ENCODE measurements around the gene CXXC5.
"Not testable (repeated sequence)": the region's sequence is repeated elsewhere in the genome, so short reads cannot be mapped to it uniquely, and the experiment has no call there.

The CXXC5 gene

GRCh38 chr5:139712412-139712811 is 64.3 kb downstream of the CXXC5 start:
- TF ChIP-seq, protein P1, sequence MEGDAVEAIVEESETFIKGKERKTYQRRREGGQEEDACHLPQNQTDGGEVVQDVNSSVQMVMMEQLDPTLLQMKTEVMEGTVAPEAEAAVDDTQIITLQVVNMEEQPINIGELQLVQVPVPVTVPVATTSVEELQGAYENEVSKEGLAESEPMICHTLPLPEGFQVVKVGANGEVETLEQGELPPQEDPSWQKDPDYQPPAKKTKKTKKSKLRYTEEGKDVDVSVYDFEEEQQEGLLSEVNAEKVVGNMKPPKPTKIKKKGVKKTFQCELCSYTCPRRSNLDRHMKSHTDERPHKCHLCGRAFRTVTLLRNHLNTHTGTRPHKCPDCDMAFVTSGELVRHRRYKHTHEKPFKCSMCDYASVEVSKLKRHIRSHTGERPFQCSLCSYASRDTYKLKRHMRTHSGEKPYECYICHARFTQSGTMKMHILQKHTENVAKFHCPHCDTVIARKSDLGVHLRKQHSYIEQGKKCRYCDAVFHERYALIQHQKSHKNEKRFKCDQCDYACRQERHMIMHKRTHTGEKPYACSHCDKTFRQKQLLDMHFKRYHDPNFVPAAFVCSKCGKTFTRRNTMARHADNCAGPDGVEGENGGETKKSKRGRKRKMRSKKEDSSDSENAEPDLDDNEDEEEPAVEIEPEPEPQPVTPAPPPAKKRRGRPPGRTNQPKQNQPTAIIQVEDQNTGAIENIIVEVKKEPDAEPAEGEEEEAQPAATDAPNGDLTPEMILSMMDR (IDR thresholded peaks at IDR 0.05; ENCODE audit: low read depth, low read length, missing control alignments): no peak
- H3K4me3 ChIP-seq (ENCODE audit: low read depth, low read length): no peak overlapping the region
- DNase-seq (ENCODE audit: low read depth): no peak

GRCh38 chr5:139713898-139714297 is 65.7 kb downstream of the CXXC5 start:
- DNase-seq (ENCODE audit: low read depth); H3K4me3 ChIP-seq (ENCODE audit: low read depth, low read length): not testable (repeated sequence)

GRCh38 chr5:139717221-139717620 is 69.1 kb downstream of the CXXC5 start:
- DNase-seq (ENCODE audit: low read depth): no peak
- TF ChIP-seq, protein P1 (IDR thresholded peaks at IDR 0.05; ENCODE audit: low read depth, low read length, missing control alignments): no peak
- no peak overlapping the region for H3K4me3 ChIP-seq (ENCODE audit: low read depth, low read length)

DNA sequence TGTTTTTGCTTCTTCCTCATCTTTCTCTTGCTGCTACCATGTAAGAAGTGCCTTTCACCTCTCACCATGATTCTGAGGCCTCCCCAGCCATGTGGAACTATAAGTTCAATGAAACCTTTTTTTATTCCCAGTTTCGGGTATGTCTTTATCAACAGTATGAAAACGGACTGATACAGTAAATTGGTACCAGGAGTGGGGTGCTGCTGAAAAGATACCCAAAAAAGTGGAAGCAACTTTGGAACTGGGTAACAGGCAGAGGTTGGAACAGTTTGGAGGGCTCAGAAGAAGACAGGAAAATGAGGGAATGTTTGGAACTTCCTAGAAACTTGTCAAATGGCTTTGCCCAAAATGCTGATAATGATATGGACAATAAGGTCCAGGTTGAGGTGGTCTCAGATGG is 70.3 kb downstream of the CXXC5 start:
- H3K4me3 ChIP-seq (ENCODE audit: low read depth, low read length); DNase-seq (ENCODE audit: low read depth): not testable (repeated sequence)

DNA sequence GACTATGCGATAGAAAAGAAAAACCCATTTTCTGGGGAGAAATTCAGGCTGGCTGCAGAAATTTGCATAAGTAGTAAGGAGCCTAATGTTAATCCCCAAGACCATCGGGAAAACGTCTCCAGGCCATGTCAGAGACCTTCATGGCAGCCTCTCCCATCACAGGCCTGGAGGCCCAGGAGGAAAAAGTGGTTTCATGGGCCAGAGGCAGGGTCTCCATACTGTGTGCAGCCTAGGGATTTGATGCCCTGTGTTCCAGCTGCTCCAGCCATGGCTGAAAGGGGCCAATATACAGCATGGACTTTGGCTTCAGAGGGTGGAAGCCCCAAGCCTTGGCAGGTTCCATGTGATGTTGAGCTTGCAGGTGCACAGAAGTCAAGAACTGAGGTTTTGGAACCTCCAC is 71.8 kb downstream of the CXXC5 start:
- DNase-seq (ENCODE audit: low read depth); H3K4me3 ChIP-seq (ENCODE audit: low read depth, low read length): not testable (repeated sequence)

- no peak overlapping the region for H3K4me3 ChIP-seq (ENCODE audit: low read depth, low read length)
- DNase-seq (ENCODE audit: low read depth): no peak
- TF ChIP-seq, protein P1 (IDR thresholded peaks at IDR 0.05; ENCODE audit: low read depth, low read length, missing control alignments): no peak
Observed at GRCh38 chr5:139723986-139724587, 75.9 kb downstream of the CXXC5 start.

- DNase-seq (ENCODE audit: low read depth): no peak
- TF ChIP-seq, protein P1 (IDR thresholded peaks at IDR 0.05; ENCODE audit: low read depth, low read length, missing control alignments): no peak
Observed at GRCh38 chr5:139725073-139725830, 77.1 kb downstream of the CXXC5 start.

DNA sequence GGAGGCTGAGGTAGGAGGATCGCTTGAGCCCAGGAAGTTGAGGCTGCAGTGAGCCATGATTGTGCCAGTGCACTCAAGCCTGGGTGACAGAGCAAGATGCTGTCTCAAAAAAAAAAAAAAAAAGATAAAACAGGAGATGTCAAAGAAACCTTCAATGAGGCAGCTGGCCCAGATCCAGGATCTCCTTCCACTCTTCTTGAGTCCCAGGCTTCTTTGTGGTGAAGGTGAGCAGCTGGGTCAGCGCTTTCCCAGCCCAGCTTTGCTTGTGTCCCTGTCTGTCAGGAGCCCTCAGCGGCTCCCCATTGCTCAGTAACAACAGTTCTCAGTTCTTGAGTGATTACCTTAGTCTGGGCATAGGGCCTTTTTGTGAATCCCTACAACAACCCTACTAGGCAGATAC is 78.1 kb downstream of the CXXC5 start:
- H3K4me3 ChIP-seq (ENCODE audit: low read depth, low read length): no peak overlapping the region
- TF ChIP-seq, protein P1 (IDR thresholded peaks at IDR 0.05; ENCODE audit: low read depth, low read length, missing control alignments): no peak
- no peak for DNase-seq (ENCODE audit: low read depth)

More at GRCh38 chr5:139725073-139725830, 77.1 kb downstream of the CXXC5 start:
- no peak overlapping the region for H3K4me3 ChIP-seq (ENCODE audit: low read depth, low read length)

- H3K4me3 ChIP-seq (ENCODE audit: low read depth, low read length); DNase-seq (ENCODE audit: low read depth): not testable (repeated sequence)
Observed at GRCh38 chr5:139727615-139728014, 79.5 kb downstream of the CXXC5 start.
